K562 (cell line): Measurements from ENCODE around the gene RASIP1. TPM values are rescaled to one million over a fixed set of nuclear protein-coding genes. Genes with fewer than 3 reads are reported as not detected.

Source experiments
- BDP1 ChIP-seq: IDR thresholded peaks from 3 replicates; pipeline ENCODE4 v1.6.1; 2011; ENCODE audit not compliant: insufficient read length, insufficient read depth
- ESRRB ChIP-seq: fragments of 250-450 bp; sonication (Bioruptor Pico); IDR thresholded peaks from 2 replicates; pipeline ENCODE4 v1.5.0; 2020; ENCODE audit warnings: mild to moderate bottlenecking, moderate library complexity, borderline replicate concordance
- FOXA3 ChIP-seq, 2 experiments: fragments of 450-650 bp in 1 of 2; sonication (generic) in 1 of 2; formaldehyde crosslinking; IDR thresholded peaks in 1 of 2; conservative IDR thresholded peaks in 1 of 2; 2 replicates each; pipeline versions ENCODE4 v1.4.0 to v1.8.0; 2020 to 2022; ENCODE audit warnings: mild to moderate bottlenecking in 2 of 2, missing genetic modification reagents in 1 of 2
- MBD1 ChIP-seq: fragments of 250-450 bp; sonication (Bioruptor Pico); IDR thresholded peaks from 2 replicates; pipeline ENCODE4 v1.8.0; 2022; ENCODE audit warnings: inconsistent platforms
- NFE2L1 ChIP-seq: fragments of 450-650 bp; IDR thresholded peaks from 2 replicates; pipeline ENCODE4 v1.6.1; 2016; ENCODE audit warnings: missing genetic modification characterization, low read depth, mild to moderate bottlenecking, missing compliant biosample characterization, moderate library complexity, borderline replicate concordance
- SAFB2 ChIP-seq: fragments of 200-400 bp; formaldehyde crosslinking; IDR thresholded peaks from 2 replicates; pipeline ENCODE4 v1.6.1; 2018; ENCODE audit warnings: borderline replicate concordance, low read length, low read depth, moderate library complexity; ENCODE audit not compliant: severe bottlenecking
- STAT6 ChIP-seq: sonication (generic); formaldehyde crosslinking; IDR thresholded peaks from 2 replicates; pipeline ENCODE4 v1.8.1; 2023; ENCODE audit warnings: mild to moderate bottlenecking, missing genetic modification reagents
- TFAP4 ChIP-seq: sonication (generic); formaldehyde crosslinking; IDR thresholded peaks from 2 replicates; pipeline ENCODE4 v1.8.0; 2022; ENCODE audit warnings: missing genetic modification reagents, mild to moderate bottlenecking, moderate library complexity, borderline replicate concordance
- ZBTB8A ChIP-seq: fragments of 450-650 bp; IDR thresholded peaks from 2 replicates; pipeline ENCODE4 v1.6.1; 2018; ENCODE audit warnings: mild to moderate bottlenecking, moderate library complexity; ENCODE audit not compliant: partially characterized antibody
- ZNF124 ChIP-seq: sonication (generic); formaldehyde crosslinking; IDR thresholded peaks from 2 replicates; pipeline ENCODE4 v1.8.1; 2022; ENCODE audit warnings: missing genetic modification reagents
- ZNF407 ChIP-seq: fragments of 450-650 bp; IDR thresholded peaks from 2 replicates; pipeline ENCODE4 v1.6.1; 2016; ENCODE audit warnings: low read depth
- ZNF507 ChIP-seq: conservative IDR thresholded peaks from 2 replicates; pipeline ENCODE4 v1.6.1; 2017; ENCODE audit warnings: missing genetic modification characterization, missing compliant biosample characterization
- ZNF77 ChIP-seq: fragments of 250-450 bp; sonication (Bioruptor Pico); IDR thresholded peaks from 2 replicates; pipeline ENCODE4 v1.5.0; 2020
- polyA plus RNA-seq, 8 experiments: library from polyadenylated mRNA; depleted of rRNA in 4 of 8; stranded (reverse) in 5 of 8; unstranded in 3 of 8; fragments of >200 nt; fragmentation: Nextera tagmentation in 2 of 8; fragmentation: Illumina TruSeq in 1 of 8; extraction: Ambion mirVana in 2 of 8; extraction: Trizol in 1 of 8; gene quantifications; 2 replicates each; pipeline versions ENCODE4 v1.2.1 to v1.2.3, GENCODE V29; 2011 to 2014; ENCODE audit warnings: inconsistent platforms in 1 of 8, missing spikeins in 1 of 8
- total RNA-seq, 7 experiments: library from RNA; depleted of rRNA in 6 of 7; stranded (reverse); fragments of >200 nt in 6 of 7; fragmentation: Illumina TruSeq in 2 of 7; extraction: Trizol in 2 of 7; gene quantifications; 2 replicates each; pipeline versions ENCODE4 v1.2.1 to v1.2.3, GENCODE V29; 2011 to 2021; ENCODE audit warnings: low replicate concordance in 1 of 7

RASIP1 gene
- total and polyA plus RNA-seq, 9 of the 15 experiments (the other 6 are each of a cell fraction or from before 2014, with no cell fraction given) = 0.20 to 4.7 (median 1.5) TPM

GRCh38 chr19:48737360-48737998 is 2.9 kb downstream of the RASIP1 start (continued):
- TF ChIP-seq ZNF407 = no peak
- no peak for TF ChIP-seq ZNF507 (tag)
- TF ChIP-seq ESRRB (CRISPR knock-in tag) = no peak
- no peak for TF ChIP-seq SAFB2
- TF ChIP-seq BDP1 = no peak
- no peak for TF ChIP-seq STAT6 (CRISPR knock-in tag)
- peak; percentile 95 for TF ChIP-seq TFAP4 (CRISPR knock-in tag)
- TF ChIP-seq ZNF77 (CRISPR knock-in tag) = no peak
- no peak for TF ChIP-seq ZNF124 (CRISPR knock-in tag)
- no peak for TF ChIP-seq NFE2L1 (tag)
- no peak for TF ChIP-seq FOXA3 (CRISPR knock-in tag; conservative IDR thresholded peaks at IDR 0.05 in 1 of 2, IDR thresholded peaks at IDR 0.05 in 1 of 2)
- no peak for TF ChIP-seq MBD1 (CRISPR knock-in tag)
- no peak for TF ChIP-seq ZBTB8A
